Body of pancreas (tissue), 4 donors: ENCODE measurements around the gene MAP2K7.

Experiments used
- CTCF ChIP-seq, 7 experiments: fragments of 450-650 bp in 4 of 7; fragments of 200-600 bp in 3 of 7; sonication (generic) in 3 of 7; IDR thresholded peaks; one replicate each; pipeline ENCODE4 v1.5.1; 2016 to 2019; ENCODE audit warnings: antibody characterized with exemption in 7 of 7
- POLR2A ChIP-seq, 3 donors: fragments of 450-650 bp; IDR thresholded peaks; one replicate each; pipeline ENCODE4 v1.6.1; 2016; ENCODE audit warnings: antibody characterized with exemption in 3 of 3, mild to moderate bottlenecking in 2 of 3

DNA sequence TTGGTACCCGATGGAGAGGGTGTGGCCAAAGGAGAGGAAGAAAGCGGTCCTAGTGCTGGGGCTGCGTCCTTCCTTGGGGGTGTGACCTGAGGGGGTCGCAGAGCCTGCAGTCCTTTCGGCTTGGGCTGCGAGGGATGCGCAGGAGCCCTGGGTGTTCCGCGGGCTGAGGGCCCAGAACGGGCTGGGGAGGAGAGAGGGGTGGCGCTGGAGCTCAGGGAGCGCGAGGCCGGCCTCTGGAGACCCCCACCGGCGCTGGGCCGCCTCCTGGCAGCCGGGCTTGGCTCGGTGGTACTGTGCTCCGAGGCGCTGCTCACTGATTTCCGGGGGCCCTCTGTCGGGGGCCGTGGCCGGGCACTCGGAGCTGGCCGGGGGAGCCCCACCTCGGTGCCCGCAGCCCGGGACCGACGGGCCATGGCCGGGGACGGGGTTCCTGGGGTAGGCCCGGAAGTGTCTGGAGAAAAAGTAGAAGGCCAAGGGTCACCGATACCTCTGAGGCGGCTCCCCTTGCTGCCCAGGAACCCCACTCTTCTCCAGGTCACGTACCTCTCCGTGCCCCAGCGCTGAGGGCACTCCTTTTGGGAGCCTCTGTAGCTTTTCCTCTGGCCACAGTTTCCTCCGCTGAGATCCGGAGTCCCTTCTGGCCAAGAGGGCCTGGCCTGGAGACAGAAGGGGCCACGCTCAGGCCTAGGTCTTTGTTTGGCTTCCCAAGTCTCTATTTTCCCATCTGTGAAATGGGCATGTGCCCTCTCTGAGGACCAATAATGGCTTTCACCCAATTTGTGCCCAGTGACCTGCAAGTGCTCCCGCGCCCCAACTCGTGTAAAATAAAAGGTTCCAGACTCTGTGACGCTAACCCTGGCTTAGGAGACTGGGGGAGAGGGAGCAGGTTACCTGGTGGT is 31.1 kb upstream of the MAP2K7 start:
- TF ChIP-seq CTCF (IDR thresholded peaks at IDR 0.05) (no peak), POLR2A (IDR thresholded peaks at IDR 0.05) (no peak)
